Sigmoid colon (tissue), 4 donors: ENCODE measurements around the gene STAP2.

Source experiments
- CTCF ChIP-seq, 4 experiments: fragments of 450-650 bp in 3 of 4; fragments of 200-600 bp in 1 of 4; IDR thresholded peaks; one replicate each; pipeline ENCODE4 v1.5.1; 2016 to 2019; ENCODE audit warnings: antibody characterized with exemption in 4 of 4, mild to moderate bottlenecking in 3 of 4, moderate library complexity in 2 of 4
- POLR2AphosphoS5 ChIP-seq, 4 donors: sonication (generic); formaldehyde crosslinking; IDR thresholded peaks; one replicate each; pipeline ENCODE4 v1.6.1; 2017; ENCODE audit warnings: antibody characterized with exemption in 4 of 4

- TF ChIP-seq POLR2AphosphoS5 (IDR thresholded peaks at IDR 0.05), result no peak
- no peak for TF ChIP-seq CTCF (IDR thresholded peaks at IDR 0.05)
Measured at GRCh38 chr19:4302243-4302640, 36.4 kb downstream of the STAP2 start, which contains the start of gene TMIGD2.
